HEK293 (cell line): ENCODE data around the gene PIK3C2B.

Source experiments
- KLF10 ChIP-seq: fragments of 450-650 bp; IDR thresholded peaks from 2 replicates; pipeline ENCODE4 v1.5.1; 2018; ENCODE audit warnings: missing biosample characterization, mild to moderate bottlenecking, missing genetic modification characterization
- KLF16 ChIP-seq: fragments of 450-650 bp; formaldehyde crosslinking; IDR thresholded peaks from 2 replicates; pipeline ENCODE4 v1.5.1; 2017; ENCODE audit warnings: missing biosample characterization, missing genetic modification characterization
- SCRT1 ChIP-seq: fragments of 450-650 bp; formaldehyde crosslinking; IDR thresholded peaks from 2 replicates; pipeline ENCODE4 v1.5.1; 2016; ENCODE audit warnings: missing biosample characterization, missing genetic modification characterization, borderline replicate concordance
- ZBTB17 ChIP-seq: fragments of 450-650 bp; formaldehyde crosslinking; IDR thresholded peaks from 2 replicates; pipeline ENCODE4 v1.5.1; 2016; ENCODE audit warnings: missing biosample characterization, missing genetic modification characterization
- ZNF473 ChIP-seq: fragments of 450-650 bp; formaldehyde crosslinking; IDR thresholded peaks from 2 replicates; pipeline ENCODE4 v1.5.1; 2017; ENCODE audit warnings: missing biosample characterization, missing genetic modification characterization
- TF ChIP-seq, protein P1 (sequence below): fragments of 450-650 bp; formaldehyde crosslinking; IDR thresholded peaks from 2 replicates; pipeline ENCODE4 v1.5.1; 2016; ENCODE audit warnings: missing biosample characterization, missing genetic modification characterization
- TF ChIP-seq, protein P2 (sequence below): fragments of 450-650 bp; formaldehyde crosslinking; IDR thresholded peaks from 2 replicates; pipeline ENCODE4 v1.5.1; 2016; ENCODE audit warnings: missing biosample characterization, missing genetic modification characterization, borderline replicate concordance
- TF ChIP-seq, protein P3 (sequence below): fragments of 450-650 bp; formaldehyde crosslinking; IDR thresholded peaks from 2 replicates; pipeline ENCODE4 v1.5.1; 2016; ENCODE audit warnings: missing biosample characterization, missing genetic modification characterization
- TF ChIP-seq, protein P4 (sequence below): fragments of 450-650 bp; formaldehyde crosslinking; IDR thresholded peaks from 2 replicates; pipeline ENCODE4 v1.5.1; 2016; ENCODE audit warnings: missing biosample characterization, missing genetic modification characterization
- TF ChIP-seq, protein P5 (sequence below): fragments of 450-650 bp; formaldehyde crosslinking; IDR thresholded peaks from 2 replicates; pipeline ENCODE4 v1.5.1; 2017; ENCODE audit warnings: missing biosample characterization, missing genetic modification characterization
- TF ChIP-seq, protein P6 (sequence below): sonication (generic); formaldehyde crosslinking; IDR thresholded peaks from 2 replicates; pipeline ENCODE4 v1.8.1; 2022; ENCODE audit warnings: mild to moderate bottlenecking, moderate library complexity, missing genetic modification reagents
- TF ChIP-seq, protein P7 (sequence below): fragments of 450-650 bp; formaldehyde crosslinking; IDR thresholded peaks from 2 replicates; pipeline ENCODE4 v1.5.1; 2016; ENCODE audit warnings: missing biosample characterization, missing genetic modification characterization

DNA sequence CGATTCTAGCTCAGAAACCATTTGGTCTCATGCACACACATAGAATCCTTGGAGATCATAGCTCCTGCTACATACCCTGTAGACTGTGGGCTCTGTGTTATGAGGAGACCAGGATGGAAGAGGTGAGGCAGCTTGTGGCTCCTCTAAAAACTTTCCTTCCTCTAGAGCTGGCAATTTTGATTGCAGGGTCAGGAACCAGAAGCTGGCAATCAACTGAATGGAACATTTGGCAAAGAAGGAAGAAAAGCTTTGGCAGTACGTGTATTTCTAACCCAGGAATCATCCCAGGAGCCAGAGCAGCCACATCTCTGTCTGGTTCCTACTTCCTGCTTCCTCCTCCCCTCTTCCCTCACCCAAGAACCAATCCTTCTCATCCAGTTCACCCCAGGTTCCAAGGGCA is 15.7 kb downstream of the PIK3C2B start:
- TF ChIP-seq, protein P1, sequence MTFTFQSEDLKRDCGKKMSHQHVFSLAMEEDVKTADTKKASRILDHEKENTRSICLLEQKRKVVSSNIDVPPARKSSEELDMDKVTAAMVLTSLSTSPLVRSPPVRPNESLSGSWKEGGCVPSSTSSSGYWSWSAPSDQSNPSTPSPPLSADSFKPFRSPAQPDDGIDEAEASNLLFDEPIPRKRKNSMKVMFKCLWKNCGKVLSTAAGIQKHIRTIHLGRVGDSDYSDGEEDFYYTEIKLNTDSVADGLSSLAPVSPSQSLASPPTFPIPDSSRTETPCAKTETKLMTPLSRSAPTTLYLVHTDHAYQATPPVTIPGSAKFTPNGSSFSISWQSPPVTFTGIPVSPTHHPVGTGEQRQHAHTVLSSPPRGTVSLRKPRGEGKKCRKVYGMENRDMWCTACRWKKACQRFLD (tag by site-specific recombination): no peak
- TF ChIP-seq, protein P2, sequence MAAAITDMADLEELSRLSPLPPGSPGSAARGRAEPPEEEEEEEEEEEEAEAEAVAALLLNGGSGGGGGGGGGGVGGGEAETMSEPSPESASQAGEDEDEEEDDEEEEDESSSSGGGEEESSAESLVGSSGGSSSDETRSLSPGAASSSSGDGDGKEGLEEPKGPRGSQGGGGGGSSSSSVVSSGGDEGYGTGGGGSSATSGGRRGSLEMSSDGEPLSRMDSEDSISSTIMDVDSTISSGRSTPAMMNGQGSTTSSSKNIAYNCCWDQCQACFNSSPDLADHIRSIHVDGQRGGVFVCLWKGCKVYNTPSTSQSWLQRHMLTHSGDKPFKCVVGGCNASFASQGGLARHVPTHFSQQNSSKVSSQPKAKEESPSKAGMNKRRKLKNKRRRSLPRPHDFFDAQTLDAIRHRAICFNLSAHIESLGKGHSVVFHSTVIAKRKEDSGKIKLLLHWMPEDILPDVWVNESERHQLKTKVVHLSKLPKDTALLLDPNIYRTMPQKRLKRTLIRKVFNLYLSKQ (tag by site-specific recombination): no peak
- TF ChIP-seq, protein P3, sequence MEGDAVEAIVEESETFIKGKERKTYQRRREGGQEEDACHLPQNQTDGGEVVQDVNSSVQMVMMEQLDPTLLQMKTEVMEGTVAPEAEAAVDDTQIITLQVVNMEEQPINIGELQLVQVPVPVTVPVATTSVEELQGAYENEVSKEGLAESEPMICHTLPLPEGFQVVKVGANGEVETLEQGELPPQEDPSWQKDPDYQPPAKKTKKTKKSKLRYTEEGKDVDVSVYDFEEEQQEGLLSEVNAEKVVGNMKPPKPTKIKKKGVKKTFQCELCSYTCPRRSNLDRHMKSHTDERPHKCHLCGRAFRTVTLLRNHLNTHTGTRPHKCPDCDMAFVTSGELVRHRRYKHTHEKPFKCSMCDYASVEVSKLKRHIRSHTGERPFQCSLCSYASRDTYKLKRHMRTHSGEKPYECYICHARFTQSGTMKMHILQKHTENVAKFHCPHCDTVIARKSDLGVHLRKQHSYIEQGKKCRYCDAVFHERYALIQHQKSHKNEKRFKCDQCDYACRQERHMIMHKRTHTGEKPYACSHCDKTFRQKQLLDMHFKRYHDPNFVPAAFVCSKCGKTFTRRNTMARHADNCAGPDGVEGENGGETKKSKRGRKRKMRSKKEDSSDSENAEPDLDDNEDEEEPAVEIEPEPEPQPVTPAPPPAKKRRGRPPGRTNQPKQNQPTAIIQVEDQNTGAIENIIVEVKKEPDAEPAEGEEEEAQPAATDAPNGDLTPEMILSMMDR (tag by site-specific recombination): no peak
- TF ChIP-seq, protein P4, sequence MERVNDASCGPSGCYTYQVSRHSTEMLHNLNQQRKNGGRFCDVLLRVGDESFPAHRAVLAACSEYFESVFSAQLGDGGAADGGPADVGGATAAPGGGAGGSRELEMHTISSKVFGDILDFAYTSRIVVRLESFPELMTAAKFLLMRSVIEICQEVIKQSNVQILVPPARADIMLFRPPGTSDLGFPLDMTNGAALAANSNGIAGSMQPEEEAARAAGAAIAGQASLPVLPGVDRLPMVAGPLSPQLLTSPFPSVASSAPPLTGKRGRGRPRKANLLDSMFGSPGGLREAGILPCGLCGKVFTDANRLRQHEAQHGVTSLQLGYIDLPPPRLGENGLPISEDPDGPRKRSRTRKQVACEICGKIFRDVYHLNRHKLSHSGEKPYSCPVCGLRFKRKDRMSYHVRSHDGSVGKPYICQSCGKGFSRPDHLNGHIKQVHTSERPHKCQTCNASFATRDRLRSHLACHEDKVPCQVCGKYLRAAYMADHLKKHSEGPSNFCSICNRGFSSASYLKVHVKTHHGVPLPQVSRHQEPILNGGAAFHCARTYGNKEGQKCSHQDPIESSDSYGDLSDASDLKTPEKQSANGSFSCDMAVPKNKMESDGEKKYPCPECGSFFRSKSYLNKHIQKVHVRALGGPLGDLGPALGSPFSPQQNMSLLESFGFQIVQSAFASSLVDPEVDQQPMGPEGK (tag by site-specific recombination): no peak
- TF ChIP-seq KLF16 (no peak), SCRT1 (tag by site-specific recombination) (no peak), ZBTB17 (tag by site-specific recombination) (no peak), KLF10 (tag by site-specific recombination) (no peak), ZNF473 (tag by site-specific recombination) (no peak)
- TF ChIP-seq, protein P5, sequence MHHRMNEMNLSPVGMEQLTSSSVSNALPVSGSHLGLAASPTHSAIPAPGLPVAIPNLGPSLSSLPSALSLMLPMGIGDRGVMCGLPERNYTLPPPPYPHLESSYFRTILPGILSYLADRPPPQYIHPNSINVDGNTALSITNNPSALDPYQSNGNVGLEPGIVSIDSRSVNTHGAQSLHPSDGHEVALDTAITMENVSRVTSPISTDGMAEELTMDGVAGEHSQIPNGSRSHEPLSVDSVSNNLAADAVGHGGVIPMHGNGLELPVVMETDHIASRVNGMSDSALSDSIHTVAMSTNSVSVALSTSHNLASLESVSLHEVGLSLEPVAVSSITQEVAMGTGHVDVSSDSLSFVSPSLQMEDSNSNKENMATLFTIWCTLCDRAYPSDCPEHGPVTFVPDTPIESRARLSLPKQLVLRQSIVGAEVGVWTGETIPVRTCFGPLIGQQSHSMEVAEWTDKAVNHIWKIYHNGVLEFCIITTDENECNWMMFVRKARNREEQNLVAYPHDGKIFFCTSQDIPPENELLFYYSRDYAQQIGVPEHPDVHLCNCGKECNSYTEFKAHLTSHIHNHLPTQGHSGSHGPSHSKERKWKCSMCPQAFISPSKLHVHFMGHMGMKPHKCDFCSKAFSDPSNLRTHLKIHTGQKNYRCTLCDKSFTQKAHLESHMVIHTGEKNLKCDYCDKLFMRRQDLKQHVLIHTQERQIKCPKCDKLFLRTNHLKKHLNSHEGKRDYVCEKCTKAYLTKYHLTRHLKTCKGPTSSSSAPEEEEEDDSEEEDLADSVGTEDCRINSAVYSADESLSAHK (tag by site-specific recombination): no peak
- TF ChIP-seq, protein P6, sequence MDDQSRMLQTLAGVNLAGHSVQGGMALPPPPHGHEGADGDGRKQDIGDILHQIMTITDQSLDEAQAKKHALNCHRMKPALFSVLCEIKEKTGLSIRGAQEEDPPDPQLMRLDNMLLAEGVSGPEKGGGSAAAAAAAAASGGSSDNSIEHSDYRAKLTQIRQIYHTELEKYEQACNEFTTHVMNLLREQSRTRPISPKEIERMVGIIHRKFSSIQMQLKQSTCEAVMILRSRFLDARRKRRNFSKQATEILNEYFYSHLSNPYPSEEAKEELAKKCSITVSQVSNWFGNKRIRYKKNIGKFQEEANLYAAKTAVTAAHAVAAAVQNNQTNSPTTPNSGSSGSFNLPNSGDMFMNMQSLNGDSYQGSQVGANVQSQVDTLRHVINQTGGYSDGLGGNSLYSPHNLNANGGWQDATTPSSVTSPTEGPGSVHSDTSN (CRISPR knock-in tag): no peak
- TF ChIP-seq, protein P7, sequence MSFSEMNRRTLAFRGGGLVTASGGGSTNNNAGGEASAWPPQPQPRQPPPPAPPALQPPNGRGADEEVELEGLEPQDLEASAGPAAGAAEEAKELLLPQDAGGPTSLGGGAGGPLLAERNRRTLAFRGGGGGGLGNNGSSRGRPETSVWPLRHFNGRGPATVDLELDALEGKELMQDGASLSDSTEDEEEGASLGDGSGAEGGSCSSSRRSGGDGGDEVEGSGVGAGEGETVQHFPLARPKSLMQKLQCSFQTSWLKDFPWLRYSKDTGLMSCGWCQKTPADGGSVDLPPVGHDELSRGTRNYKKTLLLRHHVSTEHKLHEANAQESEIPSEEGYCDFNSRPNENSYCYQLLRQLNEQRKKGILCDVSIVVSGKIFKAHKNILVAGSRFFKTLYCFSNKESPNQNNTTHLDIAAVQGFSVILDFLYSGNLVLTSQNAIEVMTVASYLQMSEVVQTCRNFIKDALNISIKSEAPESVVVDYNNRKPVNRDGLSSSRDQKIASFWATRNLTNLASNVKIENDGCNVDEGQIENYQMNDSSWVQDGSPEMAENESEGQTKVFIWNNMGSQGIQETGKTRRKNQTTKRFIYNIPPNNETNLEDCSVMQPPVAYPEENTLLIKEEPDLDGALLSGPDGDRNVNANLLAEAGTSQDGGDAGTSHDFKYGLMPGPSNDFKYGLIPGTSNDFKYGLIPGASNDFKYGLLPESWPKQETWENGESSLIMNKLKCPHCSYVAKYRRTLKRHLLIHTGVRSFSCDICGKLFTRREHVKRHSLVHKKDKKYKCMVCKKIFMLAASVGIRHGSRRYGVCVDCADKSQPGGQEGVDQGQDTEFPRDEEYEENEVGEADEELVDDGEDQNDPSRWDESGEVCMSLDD (tag by site-specific recombination): no peak
